ENCODE measurements around the gene PGS1.
"Not testable (repeated sequence)": the region's sequence is repeated elsewhere in the genome, so short reads cannot be mapped to it uniquely, and the experiment has no call there.

Gene PGS1

GRCh38 chr17:78460951-78461798 is 82.7 kb downstream of the PGS1 start:
- Histone ChIP-seq H3K4me3 (no peak overlapping the region), H3K36me3 (no peaks in the 10 kb centered on the region), H3K27ac (no peak overlapping the region), H3K9me3 (no peaks in the 10 kb centered on the region), H3K27me3 (peaks cover 0 to 3% of the 10 kb centered on the region in 2 donors), H3K4me1 (no peaks in the 10 kb centered on the region)
- no peak for DNase-seq
- intact Hi-C loops (cut with DNase I; ENCODE audit: low total_unique reads), result no loop called here
- no peak for TF ChIP-seq CTCF (IDR thresholded peaks at IDR 0.05)

- Histone ChIP-seq H3K27me3 (no peaks in the 10 kb centered on the region), H3K4me1 (no peaks in the 10 kb centered on the region), H3K4me3 (no peak overlapping the region), H3K36me3 (no peaks in the 10 kb centered on the region), H3K9me3 (no peaks in the 10 kb centered on the region), H3K27ac (no peak overlapping the region)
- no peak for TF ChIP-seq CTCF (IDR thresholded peaks at IDR 0.05)
- no peak for DNase-seq
- intact Hi-C loops (cut with DNase I; ENCODE audit: low total_unique reads), result no loop called here
Observed at GRCh38 chr17:78461799-78462053, 83.3 kb downstream of the PGS1 start.

GRCh38 chr17:78462148-78462547 is 83.7 kb downstream of the PGS1 start:
- no peak for TF ChIP-seq CTCF (IDR thresholded peaks at IDR 0.05)
- Histone ChIP-seq H3K27ac (no peak overlapping the region), H3K36me3 (no peaks in the 10 kb centered on the region)

GRCh38 chr17:78466109-78466785 is 87.8 kb downstream of the PGS1 start:
- DNase-seq; H3K27me3 ChIP-seq; H3K36me3 ChIP-seq; H3K27ac ChIP-seq; H3K9me3 ChIP-seq; H3K4me3 ChIP-seq; H3K4me1 ChIP-seq; intact Hi-C loops (cut with DNase I; ENCODE audit: low total_unique reads): not testable (repeated sequence)

More at GRCh38 chr17:78462148-78462547, 83.7 kb downstream of the PGS1 start:
- Histone ChIP-seq H3K9me3 (no peaks in the 10 kb centered on the region), H3K4me3 (no peak overlapping the region), H3K4me1 (no peaks in the 10 kb centered on the region), H3K27me3 (no peaks in the 10 kb centered on the region)
- no peak for DNase-seq
- intact Hi-C loops (cut with DNase I; ENCODE audit: low total_unique reads), result no loop called here

GRCh38 chr17:78466786-78467715 is 88.6 kb downstream of the PGS1 start:
- intact Hi-C loops (cut with DNase I; ENCODE audit: low total_unique reads), result no loop called here
- DNase-seq, result no peak
- Histone ChIP-seq H3K4me3 (no peak overlapping the region), H3K4me1 (no peaks in the 10 kb centered on the region), H3K27me3 (peaks cover 0 to 6% of the 10 kb centered on the region in 2 donors), H3K36me3 (no peaks in the 10 kb centered on the region), H3K27ac (no peak overlapping the region), H3K9me3 (no peaks in the 10 kb centered on the region)
- TF ChIP-seq CTCF (IDR thresholded peaks at IDR 0.05), result no peak
